Measurements from ENCODE around the gene CNPPD1. TPM values are rescaled to one million over a fixed set of nuclear protein-coding genes. Genes with fewer than 3 reads are reported as not detected.

CNPPD1 gene
- total and polyA plus RNA-seq, 4 donors, result 16.5 to 39.8 (median 21.6) TPM

- no peak for DNase-seq (ENCODE audit: low spot score)
- H3K27me3 ChIP-seq (ENCODE audit: control insufficient read depth in 4 of 4, insufficient read depth in 4 of 4, low read length in 3 of 4), result no peaks in the 10 kb centered on the region
- no peaks in the 10 kb centered on the region for H3K4me1 ChIP-seq (ENCODE audit: control insufficient read depth in 4 of 4, insufficient read depth in 4 of 4, low read length in 3 of 4)
- H3K27ac ChIP-seq (ENCODE audit: low read depth in 1 of 2, low read length in 2 of 2), result no peak overlapping the region
- no peaks in the 10 kb centered on the region for H3K9me3 ChIP-seq (ENCODE audit: control insufficient read depth in 4 of 4, low read length in 3 of 4)
- no peak overlapping the region for H3K9ac ChIP-seq (ENCODE audit: low read depth in 1 of 2, low read length in 2 of 2)
- TF ChIP-seq SP1 (IDR thresholded peaks at IDR 0.05) (no peak), REST (IDR thresholded peaks at IDR 0.05) (no peak), NR2F2 (IDR thresholded peaks at IDR 0.05) (no peak), GABPA (IDR thresholded peaks at IDR 0.05 in 1 of 2, conservative IDR thresholded peaks at IDR 0.05 in 1 of 2) (no peak), TAF1 (conservative IDR thresholded peaks at IDR 0.05) (no peak), JUND (IDR thresholded peaks at IDR 0.05) (no peak), FOXA1 (IDR thresholded peaks at IDR 0.05) (no peak), HNF4A (conservative IDR thresholded peaks at IDR 0.05) (no peak), YY1 (IDR thresholded peaks at IDR 0.05) (no peak), HNF4G (IDR thresholded peaks at IDR 0.05) (no peak)
- TF ChIP-seq, protein P1, sequence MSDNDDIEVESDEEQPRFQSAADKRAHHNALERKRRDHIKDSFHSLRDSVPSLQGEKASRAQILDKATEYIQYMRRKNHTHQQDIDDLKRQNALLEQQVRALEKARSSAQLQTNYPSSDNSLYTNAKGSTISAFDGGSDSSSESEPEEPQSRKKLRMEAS (IDR thresholded peaks at IDR 0.05), result no peak
- TF ChIP-seq, protein P2, sequence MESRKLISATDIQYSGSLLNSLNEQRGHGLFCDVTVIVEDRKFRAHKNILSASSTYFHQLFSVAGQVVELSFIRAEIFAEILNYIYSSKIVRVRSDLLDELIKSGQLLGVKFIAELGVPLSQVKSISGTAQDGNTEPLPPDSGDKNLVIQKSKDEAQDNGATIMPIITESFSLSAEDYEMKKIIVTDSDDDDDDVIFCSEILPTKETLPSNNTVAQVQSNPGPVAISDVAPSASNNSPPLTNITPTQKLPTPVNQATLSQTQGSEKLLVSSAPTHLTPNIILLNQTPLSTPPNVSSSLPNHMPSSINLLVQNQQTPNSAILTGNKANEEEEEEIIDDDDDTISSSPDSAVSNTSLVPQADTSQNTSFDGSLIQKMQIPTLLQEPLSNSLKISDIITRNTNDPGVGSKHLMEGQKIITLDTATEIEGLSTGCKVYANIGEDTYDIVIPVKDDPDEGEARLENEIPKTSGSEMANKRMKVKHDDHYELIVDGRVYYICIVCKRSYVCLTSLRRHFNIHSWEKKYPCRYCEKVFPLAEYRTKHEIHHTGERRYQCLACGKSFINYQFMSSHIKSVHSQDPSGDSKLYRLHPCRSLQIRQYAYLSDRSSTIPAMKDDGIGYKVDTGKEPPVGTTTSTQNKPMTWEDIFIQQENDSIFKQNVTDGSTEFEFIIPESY (IDR thresholded peaks at IDR 0.05), result no peak
- TF ChIP-seq, protein P3, sequence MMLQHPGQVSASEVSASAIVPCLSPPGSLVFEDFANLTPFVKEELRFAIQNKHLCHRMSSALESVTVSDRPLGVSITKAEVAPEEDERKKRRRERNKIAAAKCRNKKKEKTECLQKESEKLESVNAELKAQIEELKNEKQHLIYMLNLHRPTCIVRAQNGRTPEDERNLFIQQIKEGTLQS (IDR thresholded peaks at IDR 0.05), result no peak
- WGBS, result 90% methylated on average over 5 of the region's 5 CpGs
- no peak overlapping the region for H3K4me3 ChIP-seq (ENCODE audit: low read depth in 1 of 3, low read length in 3 of 3)
- no peaks in the 10 kb centered on the region for H3K36me3 ChIP-seq (ENCODE audit: control insufficient read depth in 4 of 4, insufficient read depth in 3 of 4, low read depth in 1 of 4, low read length in 3 of 4)
Measured at GRCh38 chr2:219198974-219199373, 22.2 kb upstream of the CNPPD1 start.

GRCh38 chr2:219197388-219197787, 20.7 kb upstream of the CNPPD1 start:
- no peak overlapping the region for H3K27ac ChIP-seq (ENCODE audit: low read depth in 1 of 2, low read length in 2 of 2)
- H3K4me3 ChIP-seq (ENCODE audit: low read depth in 1 of 3, low read length in 3 of 3), result no peak overlapping the region
- 97% methylated on average over 1 of the region's 1 CpG for WGBS
- H3K4me1 ChIP-seq (ENCODE audit: control insufficient read depth in 4 of 4, insufficient read depth in 4 of 4, low read length in 3 of 4), result no peaks in the 10 kb centered on the region
- no peak overlapping the region for H3K9ac ChIP-seq (ENCODE audit: low read depth in 1 of 2, low read length in 2 of 2)
- no peak for DNase-seq (ENCODE audit: low spot score)
- no peaks in the 10 kb centered on the region for H3K36me3 ChIP-seq (ENCODE audit: control insufficient read depth in 4 of 4, insufficient read depth in 3 of 4, low read depth in 1 of 4, low read length in 3 of 4)
- H3K9me3 ChIP-seq (ENCODE audit: control insufficient read depth in 4 of 4, low read length in 3 of 4), result no peaks in the 10 kb centered on the region
- H3K27me3 ChIP-seq (ENCODE audit: control insufficient read depth in 4 of 4, insufficient read depth in 4 of 4, low read length in 3 of 4), result no peaks in the 10 kb centered on the region
- TF ChIP-seq EGR1 (IDR thresholded peaks at IDR 0.05; ENCODE audit: low read depth in 2 of 2) (no peak), SP1 (IDR thresholded peaks at IDR 0.05) (no peak), YY1 (IDR thresholded peaks at IDR 0.05) (no peak), GABPA (IDR thresholded peaks at IDR 0.05 in 1 of 2, conservative IDR thresholded peaks at IDR 0.05 in 1 of 2) (no peak), RAD21 (IDR thresholded peaks at IDR 0.05) (no peak), FOXA2 (IDR thresholded peaks at IDR 0.05) (no peak), TAF1 (conservative IDR thresholded peaks at IDR 0.05) (no peak), RXRA (IDR thresholded peaks at IDR 0.05) (no peak), REST (IDR thresholded peaks at IDR 0.05) (no peak), JUND (IDR thresholded peaks at IDR 0.05) (no peak), NR2F2 (IDR thresholded peaks at IDR 0.05) (no peak), HNF4G (IDR thresholded peaks at IDR 0.05) (no peak), HNF4A (conservative IDR thresholded peaks at IDR 0.05) (no peak)
- TF ChIP-seq, protein P2 (IDR thresholded peaks at IDR 0.05), result no peak
- TF ChIP-seq, protein P3 (IDR thresholded peaks at IDR 0.05), result no peak
- TF ChIP-seq, protein P4, sequence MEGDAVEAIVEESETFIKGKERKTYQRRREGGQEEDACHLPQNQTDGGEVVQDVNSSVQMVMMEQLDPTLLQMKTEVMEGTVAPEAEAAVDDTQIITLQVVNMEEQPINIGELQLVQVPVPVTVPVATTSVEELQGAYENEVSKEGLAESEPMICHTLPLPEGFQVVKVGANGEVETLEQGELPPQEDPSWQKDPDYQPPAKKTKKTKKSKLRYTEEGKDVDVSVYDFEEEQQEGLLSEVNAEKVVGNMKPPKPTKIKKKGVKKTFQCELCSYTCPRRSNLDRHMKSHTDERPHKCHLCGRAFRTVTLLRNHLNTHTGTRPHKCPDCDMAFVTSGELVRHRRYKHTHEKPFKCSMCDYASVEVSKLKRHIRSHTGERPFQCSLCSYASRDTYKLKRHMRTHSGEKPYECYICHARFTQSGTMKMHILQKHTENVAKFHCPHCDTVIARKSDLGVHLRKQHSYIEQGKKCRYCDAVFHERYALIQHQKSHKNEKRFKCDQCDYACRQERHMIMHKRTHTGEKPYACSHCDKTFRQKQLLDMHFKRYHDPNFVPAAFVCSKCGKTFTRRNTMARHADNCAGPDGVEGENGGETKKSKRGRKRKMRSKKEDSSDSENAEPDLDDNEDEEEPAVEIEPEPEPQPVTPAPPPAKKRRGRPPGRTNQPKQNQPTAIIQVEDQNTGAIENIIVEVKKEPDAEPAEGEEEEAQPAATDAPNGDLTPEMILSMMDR (IDR thresholded peaks at IDR 0.05; ENCODE audit: low read depth, low read length, missing input control), result no peak

All from liver (tissue), 9 donors.